ENCODE results near the gene CHCHD6. TPM values are rescaled to one million over a fixed set of nuclear protein-coding genes. Genes with fewer than 3 reads are reported as not detected.

The CHCHD6 gene
- total RNA-seq, 4 donors from 2014 or later = 30.3 to 46.5 (median 33.6) TPM

DNA sequence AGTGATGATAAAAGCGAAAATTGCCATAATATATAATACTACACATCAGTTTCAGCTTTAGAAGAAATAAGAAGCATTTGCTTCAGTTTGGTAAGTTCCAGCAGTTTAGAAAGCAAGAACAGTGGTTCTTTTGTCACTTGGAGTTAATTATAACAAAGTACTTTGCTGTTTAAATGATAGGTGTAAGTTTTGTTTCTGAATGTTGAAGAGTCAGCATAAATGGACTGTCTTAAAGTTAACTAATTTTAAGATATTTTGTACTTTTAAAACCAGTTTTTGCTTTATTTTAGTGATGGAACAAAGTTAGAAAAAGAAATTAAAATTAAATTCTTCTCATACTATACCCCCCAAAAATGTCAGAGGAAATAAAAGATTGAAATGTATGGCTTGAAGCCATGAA is 24.6 kb downstream of the CHCHD6 start:
- no peak for DNase-seq (ENCODE audit: low spot score in 2 of 2)
- Histone ChIP-seq H3K36me3 (peaks cover 0 to 40% (median 0%) of the 10 kb centered on the region in 3 donors), H3K9me3 (no peaks in the 10 kb centered on the region), H3K4me3 (no peak overlapping the region), H3K4me1 (no peaks in the 10 kb centered on the region), H3K27me3 (no peaks in the 10 kb centered on the region), H3K27ac (no peak overlapping the region)
- WGBS, 2 donors = 74 to 78% methylated on average over 1 of the region's 1 CpG
- TF ChIP-seq CTCF (IDR thresholded peaks at IDR 0.05) (no peak), EP300 (IDR thresholded peaks at IDR 0.05) (no peak), POLR2A (IDR thresholded peaks at IDR 0.05) (no peak)

- peaks cover 0 to 48% (median 0%) of the 10 kb centered on the region in 3 donors for H3K36me3 ChIP-seq
- H3K27me3 ChIP-seq = no peaks in the 10 kb centered on the region
- DNase-seq (ENCODE audit: low spot score in 2 of 2) = no peak
- no peak overlapping the region for H3K4me3 ChIP-seq
- TF ChIP-seq POLR2A (IDR thresholded peaks at IDR 0.05) (no peak), EP300 (IDR thresholded peaks at IDR 0.05) (no peak), CTCF (IDR thresholded peaks at IDR 0.05) (no peak)
- 97% methylated on average over 7 of the region's 7 CpGs for WGBS, 2 donors
- H3K9me3 ChIP-seq = no peaks in the 10 kb centered on the region
- no peak overlapping the region for H3K27ac ChIP-seq
- no peaks in the 10 kb centered on the region for H3K4me1 ChIP-seq
Observed at GRCh38 chr3:126730376-126730775, 26.3 kb downstream of the CHCHD6 start.

DNA sequence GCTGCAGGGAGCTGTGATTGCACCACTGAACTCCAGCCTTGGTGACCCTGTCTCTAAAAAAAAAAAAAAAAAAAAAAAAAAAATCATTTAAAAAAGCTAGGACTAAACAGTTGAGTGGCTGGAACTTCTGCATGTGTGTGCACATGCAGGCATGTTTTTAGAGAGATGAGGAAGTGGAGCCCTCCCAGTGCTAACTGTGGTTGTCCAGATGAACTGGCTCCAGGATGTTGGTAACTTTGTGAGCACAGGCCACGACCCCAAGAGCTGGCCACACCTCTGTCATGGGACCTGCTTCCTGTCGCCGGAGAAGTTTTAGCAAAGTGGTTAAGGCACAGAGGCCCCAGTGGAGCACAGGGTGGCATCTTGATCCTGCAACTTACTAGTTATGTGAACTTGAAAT is 27.0 kb downstream of the CHCHD6 start:
- no peaks in the 10 kb centered on the region for H3K9me3 ChIP-seq
- H3K4me1 ChIP-seq = no peaks in the 10 kb centered on the region
- no peak overlapping the region for H3K27ac ChIP-seq
- WGBS, 2 donors = 81 to 86% methylated on average over 3 of the region's 3 CpGs
- H3K36me3 ChIP-seq = peaks cover 0 to 52% (median 0%) of the 10 kb centered on the region in 3 donors
- TF ChIP-seq CTCF (IDR thresholded peaks at IDR 0.05) (no peak), EP300 (IDR thresholded peaks at IDR 0.05) (no peak), POLR2A (IDR thresholded peaks at IDR 0.05) (no peak)
- DNase-seq (ENCODE audit: low spot score in 2 of 2) = no peak
- H3K4me3 ChIP-seq = no peak overlapping the region
- H3K27me3 ChIP-seq = no peaks in the 10 kb centered on the region

GRCh38 chr3:126732281-126733060 is 28.4 kb downstream of the CHCHD6 start:
- no peaks in the 10 kb centered on the region for H3K9me3 ChIP-seq
- no peak for TF ChIP-seq POLR2A (IDR thresholded peaks at IDR 0.05)
- no peak for TF ChIP-seq CTCF (IDR thresholded peaks at IDR 0.05)
- no peak for TF ChIP-seq EP300 (IDR thresholded peaks at IDR 0.05)
- 78 to 81% methylated on average over 6 of the region's 6 CpGs for WGBS, 2 donors

DNA sequence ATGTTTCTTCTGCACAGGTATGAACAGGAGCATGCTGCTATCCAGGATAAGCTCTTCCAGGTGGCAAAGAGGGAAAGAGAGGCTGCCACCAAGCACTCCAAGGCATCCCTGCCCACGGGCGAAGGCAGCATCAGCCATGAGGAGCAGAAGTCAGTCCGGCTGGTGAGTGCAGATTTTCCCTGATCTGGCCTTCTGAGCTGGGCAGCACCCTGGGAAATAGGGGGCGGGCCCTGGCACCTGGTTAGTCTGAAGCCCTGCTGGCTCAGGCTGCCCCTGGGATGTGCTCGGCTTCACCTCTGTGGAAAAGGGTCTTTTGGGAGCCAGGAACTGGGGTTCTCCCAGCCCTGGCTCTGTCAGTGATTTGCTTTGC is 29.0 kb downstream of the CHCHD6 start:
- H3K27me3 ChIP-seq = no peaks in the 10 kb centered on the region
- 88 to 90% methylated on average over 3 to 5 of the region's 5 CpGs for WGBS, 2 donors
- H3K9me3 ChIP-seq = no peaks in the 10 kb centered on the region
- H3K36me3 ChIP-seq = peaks cover 0 to 59% (median 0%) of the 10 kb centered on the region in 3 donors
- DNase-seq (ENCODE audit: low spot score in 2 of 2) = no peak
- no peaks in the 10 kb centered on the region for H3K4me1 ChIP-seq
- H3K4me3 ChIP-seq = no peak overlapping the region
- TF ChIP-seq EP300 (IDR thresholded peaks at IDR 0.05) (no peak), CTCF (IDR thresholded peaks at IDR 0.05) (no peak), POLR2A (IDR thresholded peaks at IDR 0.05) (no peak)
- H3K27ac ChIP-seq = no peak overlapping the region

More at GRCh38 chr3:126732281-126733060, 28.4 kb downstream of the CHCHD6 start:
- Histone ChIP-seq H3K4me3 (no peak overlapping the region), H3K36me3 (peaks cover 0 to 55% (median 0%) of the 10 kb centered on the region in 3 donors), H3K27ac (no peak overlapping the region), H3K27me3 (no peaks in the 10 kb centered on the region), H3K4me1 (no peaks in the 10 kb centered on the region)
- DNase-seq (ENCODE audit: low spot score in 2 of 2) = no peak
